Epithelial cell of proximal tubule (primary cell): Measurements from ENCODE around the gene AKAP13. TPM values are rescaled to one million over a fixed set of nuclear protein-coding genes. Genes with fewer than 3 reads are reported as not detected.
A peak's percentile ranks its signal among the peaks of the same experiment; 100 is the strongest.

ENCODE experiments used
- DNase-seq: peaks from one replicate; pipeline ENCODE4 v3.0.0-alpha.2; 2011; ENCODE audit warnings: low read depth
- H3K4me3 ChIP-seq: 2 replicates; pipeline ENCODE4 v1.5.1; 2011; ENCODE audit warnings: low read depth, mild to moderate bottlenecking, low read length
- total RNA-seq: library from RNA; depleted of rRNA; stranded (reverse); fragments of >200 nt; gene quantifications from 2 replicates; pipeline ENCODE4 v1.2.3, GENCODE V29; 2015
- TF ChIP-seq, protein P1 (sequence below): conservative IDR thresholded peaks from 2 replicates; pipeline ENCODE4 v1.5.1; 2012; ENCODE audit warnings: low read depth, mild to moderate bottlenecking, low read length

AKAP13 gene
- total RNA-seq, 1 donor from 2014 or later: 40.9 TPM

DNA sequence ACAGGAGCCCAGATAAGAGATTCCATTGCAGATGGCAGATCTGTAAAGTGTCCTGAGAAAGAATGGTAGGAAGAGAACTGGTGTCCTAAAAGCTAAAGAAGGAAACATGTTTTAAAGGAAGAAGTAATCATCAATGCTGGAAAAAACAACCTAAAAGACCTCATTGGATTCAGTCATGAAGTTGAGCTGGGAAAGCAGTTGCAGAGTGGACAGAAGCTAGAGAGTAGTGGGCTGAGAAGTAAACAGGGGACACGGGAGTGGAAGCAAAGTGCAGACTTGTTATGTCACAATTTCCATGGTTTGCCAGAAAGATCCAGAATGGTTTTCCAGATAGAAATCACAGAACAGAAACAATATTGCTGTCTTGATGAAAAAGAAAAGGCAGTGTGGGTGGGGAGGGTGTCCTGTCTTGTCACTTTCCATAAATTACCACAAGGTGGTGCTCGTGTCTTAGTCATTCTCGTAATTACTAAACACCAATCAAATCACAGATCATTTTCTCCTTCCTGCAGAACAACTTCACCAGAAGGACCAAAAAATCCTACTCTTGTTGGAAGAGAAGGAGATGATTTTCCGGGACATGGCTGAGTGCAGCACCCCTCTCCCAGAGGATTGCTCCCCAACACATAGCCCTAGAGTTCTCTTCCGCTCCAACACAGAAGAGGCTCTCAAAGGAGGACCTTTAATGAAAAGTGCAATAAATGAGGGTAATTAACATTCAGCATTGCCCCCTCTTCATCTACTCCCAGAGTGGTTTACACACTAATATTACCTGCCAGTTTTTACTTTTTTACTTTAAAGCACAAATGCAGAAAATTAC, 349.8 kb downstream of the AKAP13 start:
- peak; percentile 23 for DNase-seq
- TF ChIP-seq, protein P1, sequence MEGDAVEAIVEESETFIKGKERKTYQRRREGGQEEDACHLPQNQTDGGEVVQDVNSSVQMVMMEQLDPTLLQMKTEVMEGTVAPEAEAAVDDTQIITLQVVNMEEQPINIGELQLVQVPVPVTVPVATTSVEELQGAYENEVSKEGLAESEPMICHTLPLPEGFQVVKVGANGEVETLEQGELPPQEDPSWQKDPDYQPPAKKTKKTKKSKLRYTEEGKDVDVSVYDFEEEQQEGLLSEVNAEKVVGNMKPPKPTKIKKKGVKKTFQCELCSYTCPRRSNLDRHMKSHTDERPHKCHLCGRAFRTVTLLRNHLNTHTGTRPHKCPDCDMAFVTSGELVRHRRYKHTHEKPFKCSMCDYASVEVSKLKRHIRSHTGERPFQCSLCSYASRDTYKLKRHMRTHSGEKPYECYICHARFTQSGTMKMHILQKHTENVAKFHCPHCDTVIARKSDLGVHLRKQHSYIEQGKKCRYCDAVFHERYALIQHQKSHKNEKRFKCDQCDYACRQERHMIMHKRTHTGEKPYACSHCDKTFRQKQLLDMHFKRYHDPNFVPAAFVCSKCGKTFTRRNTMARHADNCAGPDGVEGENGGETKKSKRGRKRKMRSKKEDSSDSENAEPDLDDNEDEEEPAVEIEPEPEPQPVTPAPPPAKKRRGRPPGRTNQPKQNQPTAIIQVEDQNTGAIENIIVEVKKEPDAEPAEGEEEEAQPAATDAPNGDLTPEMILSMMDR: peak; percentile 66
- H3K4me3 ChIP-seq: no peak overlapping the region

DNA sequence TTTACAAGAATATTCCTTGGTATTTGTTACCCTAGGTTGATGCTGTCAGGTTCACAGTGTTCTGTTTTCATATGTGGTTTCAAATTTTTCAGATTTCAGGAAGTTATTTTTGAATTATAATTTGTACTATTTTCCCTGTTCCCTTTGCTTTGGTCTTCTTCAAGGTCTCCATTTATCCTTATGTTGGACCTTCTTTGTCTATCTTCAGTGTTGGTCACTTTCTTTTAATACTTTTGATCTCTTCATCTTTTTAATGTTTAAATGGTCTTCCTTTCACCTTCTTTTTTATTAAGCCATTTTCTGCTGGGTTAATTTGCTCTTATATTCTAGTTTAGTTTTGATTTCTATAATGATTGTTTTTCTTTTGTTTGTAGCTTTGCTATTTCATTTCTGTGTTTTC, 353.0 kb downstream of the AKAP13 start:
- no peak overlapping the region for H3K4me3 ChIP-seq
- DNase-seq: no peak
- TF ChIP-seq, protein P1: no peak

DNA sequence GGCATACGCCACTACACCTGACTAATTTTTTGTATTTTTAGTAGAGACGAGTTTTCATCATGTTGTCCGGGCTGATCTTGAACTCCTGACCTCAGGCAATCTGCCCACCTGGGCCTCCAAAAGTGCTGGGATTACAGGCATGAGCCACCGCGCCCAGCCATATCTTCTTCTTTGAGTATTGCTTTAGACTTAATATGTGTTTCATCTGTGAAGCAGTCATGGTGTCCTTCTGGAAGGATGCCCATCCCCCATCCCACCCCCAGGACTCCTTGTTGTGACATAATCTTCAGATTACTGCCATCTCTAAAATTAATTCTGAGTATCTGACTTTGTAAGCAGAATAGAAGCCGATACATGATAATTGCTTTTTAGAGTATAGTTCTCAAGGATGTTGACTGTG, 356.7 kb downstream of the AKAP13 start:
- DNase-seq: no peak
- TF ChIP-seq, protein P1: no peak
- H3K4me3 ChIP-seq: no peak overlapping the region

DNA sequence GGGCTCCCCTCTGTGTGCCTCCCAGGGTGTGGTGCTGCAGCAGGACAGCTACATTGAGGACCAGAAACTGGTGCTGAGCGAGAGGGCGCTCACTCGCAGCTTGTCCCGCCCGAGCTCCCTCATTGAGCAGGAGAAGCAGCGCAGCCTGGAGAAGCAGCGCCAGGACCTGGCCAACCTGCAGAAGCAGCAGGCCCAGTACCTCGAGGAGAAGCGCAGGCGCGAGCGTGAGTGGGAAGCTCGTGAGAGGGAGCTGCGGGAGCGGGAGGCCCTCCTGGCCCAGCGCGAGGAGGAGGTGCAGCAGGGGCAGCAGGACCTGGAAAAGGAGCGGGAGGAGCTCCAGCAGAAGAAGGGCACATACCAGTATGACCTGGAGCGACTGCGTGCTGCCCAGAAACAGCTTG, 360.6 kb downstream of the AKAP13 start:
- TF ChIP-seq, protein P1: no peak
- DNase-seq: no peak
- no peak overlapping the region for H3K4me3 ChIP-seq

DNA sequence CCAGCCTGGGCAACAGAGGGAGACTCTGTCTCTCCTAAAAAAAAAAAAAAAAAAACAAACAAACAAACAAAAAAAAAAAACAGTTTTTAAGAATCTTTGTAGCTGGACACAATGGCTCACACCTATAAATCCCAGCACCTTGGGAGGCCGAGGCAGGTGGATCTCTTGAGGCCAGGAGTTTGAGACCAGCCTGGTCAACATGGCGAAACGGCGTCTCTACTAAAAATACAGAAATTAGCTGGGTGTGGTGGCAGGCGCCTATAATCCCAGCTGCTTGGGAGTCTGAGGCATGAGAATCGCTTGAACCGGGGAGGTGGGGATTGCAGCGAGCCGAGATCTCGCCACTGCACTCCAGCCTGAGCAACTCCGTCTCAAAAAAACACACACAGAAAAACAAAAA, 361.3 kb downstream of the AKAP13 start:
- TF ChIP-seq, protein P1: no peak
- no peak overlapping the region for H3K4me3 ChIP-seq
- no peak for DNase-seq

DNA sequence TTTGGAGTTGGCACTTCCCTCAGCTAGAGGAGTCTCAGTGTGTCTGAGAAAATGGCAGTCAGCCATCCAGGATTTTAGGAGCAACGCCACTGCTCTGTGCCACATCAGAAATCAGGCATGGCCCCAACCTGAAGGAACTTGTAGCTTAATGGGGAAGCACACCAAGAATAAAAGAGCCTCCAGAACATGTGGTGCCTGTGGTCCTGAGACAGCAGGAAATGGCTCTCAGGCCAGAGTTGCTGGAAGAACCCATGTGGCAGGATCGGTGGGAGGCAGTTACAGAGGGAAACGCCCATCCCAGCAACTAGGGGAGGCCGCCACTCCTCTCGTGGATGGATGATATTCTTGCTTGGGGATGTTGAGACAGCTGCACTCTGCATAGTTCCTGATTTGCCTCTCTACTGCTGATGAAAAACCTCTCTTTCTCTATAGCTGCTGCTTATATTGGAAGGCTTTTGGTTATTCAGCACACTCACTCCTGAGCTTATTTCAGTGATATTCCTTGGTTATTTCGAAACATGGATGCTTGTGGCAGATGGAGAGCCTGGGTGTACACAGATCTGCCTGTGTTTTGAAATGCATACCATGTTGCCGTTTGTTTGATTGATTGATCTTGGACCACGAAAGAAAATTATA, 361.9 kb downstream of the AKAP13 start:
- DNase-seq: no peak
- no peak overlapping the region for H3K4me3 ChIP-seq
- TF ChIP-seq, protein P1: no peak
